ENCODE measurements around the gene MYO16. TPM values are rescaled to one million over a fixed set of nuclear protein-coding genes. Genes with fewer than 3 reads are reported as not detected.

The MYO16 gene
- total and polyA plus RNA-seq, 2 of the 4 experiments (the other 2 are of a cell fraction), result under 0.01 to 0.03 TPM

DNA sequence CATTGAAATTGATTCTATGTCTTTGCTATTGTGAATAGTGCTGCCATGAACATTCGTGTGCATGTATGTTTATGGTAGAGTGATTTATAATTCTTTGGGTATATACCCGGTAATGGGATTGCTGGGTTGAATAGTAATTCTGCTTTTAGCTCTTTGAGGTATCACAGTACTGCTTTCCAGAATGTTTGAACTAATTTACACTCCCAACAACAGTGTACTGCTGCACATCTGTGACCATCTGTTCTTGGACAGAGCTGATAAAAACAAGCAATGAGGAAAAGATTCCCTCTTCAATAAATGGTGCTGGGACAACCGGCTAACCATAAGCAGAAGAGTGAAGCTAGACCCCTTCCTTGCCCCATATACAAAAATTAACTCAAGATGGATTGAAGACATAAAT is 231.0 kb downstream of the MYO16 start:
- dilution Hi-C loops (cut with HindIII; ENCODE audit: low sequenced_read_pairs, unreplicated experiment), result no loop called here
- no CpG with 5 or more reads among the region's 3 CpGs for WGBS, 2 experiments (ENCODE audit: extremely low coverage in 2 of 2, insufficient read length in 1 of 2)
- Histone ChIP-seq H2BK15ac (ENCODE audit: low read depth, low read length) (no peak overlapping the region), H3K27me3 (ENCODE audit: control insufficient read depth, insufficient read depth, low read length) (no peaks in the 10 kb centered on the region), H3K4me2 (ENCODE audit: low read depth, low read length) (no peak overlapping the region), H3K4me3 (ENCODE audit: insufficient read depth, low read depth, low read length) (no peak overlapping the region), H3K18ac (ENCODE audit: low read depth, low read length) (peak overlapping the region; percentile 80; the same call in 1 of the 2 replicates), H3K27ac (ENCODE audit: insufficient read depth, low read length) (no peak overlapping the region), H3K4me1 (ENCODE audit: control insufficient read depth, insufficient read depth, low read length) (peaks cover 5% of the 10 kb centered on the region), H3K56ac (ENCODE audit: extremely low read depth, insufficient read depth, low read length) (no peak overlapping the region), H4K91ac (ENCODE audit: insufficient read depth, low read depth, low read length) (no peak overlapping the region), H3K4ac (ENCODE audit: low read depth, low read length) (no peak overlapping the region), H4K20me1 (ENCODE audit: insufficient read depth, low read length) (no peaks in the 10 kb centered on the region), H2BK120ac (ENCODE audit: low read depth, low read length) (peak overlapping the region; percentile 31), H3K14ac (replicated peaks; ENCODE audit: low read depth, low read length) (no peak overlapping the region), H3K79me1 (ENCODE audit: low read depth in 1 of 2, low read length in 2 of 2) (no peaks in the 10 kb centered on the region), H3K9me3 (ENCODE audit: control insufficient read depth, insufficient read depth, low read length) (peaks cover 2% of the 10 kb centered on the region; the same call in 1 of the 2 replicates), H3K9ac (ENCODE audit: low read depth, low read length) (no peak overlapping the region), H2AK9ac (replicated peaks; ENCODE audit: low read depth, low read length, poor library complexity) (no peak overlapping the region), H2BK20ac (ENCODE audit: low read depth, low read length) (peak overlapping the region; percentile 11; the same call in 1 of the 2 replicates), H2AK5ac (ENCODE audit: low read depth, low read length) (peak overlapping the region; percentile 8; the same call in 1 of the 2 replicates), H3K9me1 (ENCODE audit: insufficient read depth, low read length) (0 out of 2 replicates have a peak, but pooled peaks cover 3% of the 10 kb centered on the region), H3K36me3 (ENCODE audit: control insufficient read depth, insufficient read depth, low read length) (no peaks in the 10 kb centered on the region), H2BK5ac (ENCODE audit: low read depth, low read length, poor library complexity, severe bottlenecking) (peak overlapping the region; percentile 80), H4K8ac (ENCODE audit: low read depth in 2 of 2, low read length in 2 of 2) (no peak overlapping the region), H2AFZ (replicated peaks; ENCODE audit: low read length, poor library complexity) (no peak overlapping the region), H3K23ac (ENCODE audit: low read depth, low read length) (no peak overlapping the region), H4K5ac (ENCODE audit: low read depth, low read length) (no peak overlapping the region)
- CTCF ChIA-PET, result interaction anchor here (0.6 kb wide), 1 partner anchor 540 kb away, joined by 3 read pairs; no protein-coding TSS in a partner anchor
- intact Hi-C loops (cut with micrococcal nuclease), result no loop called here
- BruUV-seq (replicated peaks), result no TSS peak
- POLR2A ChIA-PET (ENCODE audit: unreplicated experiment), result no interaction called here
- in situ Hi-C loops (cut with MboI; ENCODE audit: low sequenced_read_pairs), result no loop called here
- TF ChIP-seq CEBPB (IDR thresholded peaks at IDR 0.05; ENCODE audit: low read depth, low read length) (no peak), MAFK (IDR thresholded peaks at IDR 0.05; ENCODE audit: low read depth, low read length) (no peak), MAZ (IDR thresholded peaks at IDR 0.05; ENCODE audit: borderline replicate concordance, low read depth, low read length) (no peak), RAD21 (IDR thresholded peaks at IDR 0.05; ENCODE audit: low read length) (no peak), ELK1 (IDR thresholded peaks at IDR 0.05; ENCODE audit: borderline replicate concordance, low read depth, low read length) (no peak), CHD1 (IDR thresholded peaks at IDR 0.05; ENCODE audit: low read depth, low read length) (no peak), CTCF (conservative IDR thresholded peaks at IDR 0.05; ENCODE audit: low read depth, low read length) (no peak), BHLHE40 (IDR thresholded peaks at IDR 0.05; ENCODE audit: low read depth, low read length) (no peak), NFE2L2 (IDR thresholded peaks at IDR 0.05; ENCODE audit: low read depth, low read length) (no peak), RFX5 (IDR thresholded peaks at IDR 0.05; ENCODE audit: low read depth, low read length) (no peak), POLR2A (IDR thresholded peaks at IDR 0.05; ENCODE audit: low read depth, low read length) (no peak), MXI1 (IDR thresholded peaks at IDR 0.05; ENCODE audit: borderline replicate concordance, low read depth, low read length) (no peak), SMC3 (IDR thresholded peaks at IDR 0.05; ENCODE audit: low read depth, low read length) (no peak), RCOR1 (IDR thresholded peaks at IDR 0.05; ENCODE audit: insufficient replicate concordance, low read length) (no peak), FOS (IDR thresholded peaks at IDR 0.05; ENCODE audit: low read depth, low read length) (no peak)
- TF ChIP-seq, protein P1, sequence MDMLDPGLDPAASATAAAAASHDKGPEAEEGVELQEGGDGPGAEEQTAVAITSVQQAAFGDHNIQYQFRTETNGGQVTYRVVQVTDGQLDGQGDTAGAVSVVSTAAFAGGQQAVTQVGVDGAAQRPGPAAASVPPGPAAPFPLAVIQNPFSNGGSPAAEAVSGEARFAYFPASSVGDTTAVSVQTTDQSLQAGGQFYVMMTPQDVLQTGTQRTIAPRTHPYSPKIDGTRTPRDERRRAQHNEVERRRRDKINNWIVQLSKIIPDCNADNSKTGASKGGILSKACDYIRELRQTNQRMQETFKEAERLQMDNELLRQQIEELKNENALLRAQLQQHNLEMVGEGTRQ (IDR thresholded peaks at IDR 0.05; ENCODE audit: low read depth, low read length), result no peak
- no peak for ATAC-seq (ENCODE audit: low read depth)
- no peak for DNase-seq
